Ovary (tissue), 3 donors: ENCODE measurements around the gene ALK.

Experiments used
- EP300 ChIP-seq: sonication (generic); formaldehyde crosslinking; IDR thresholded peaks from one replicate; pipeline ENCODE4 v1.6.1; 2017; ENCODE audit warnings: antibody characterized with exemption
- TF ChIP-seq, protein P1 (sequence below), 3 donors: fragments of 450-650 bp in 2 of 3; fragments of 200-600 bp in 1 of 3; IDR thresholded peaks; one replicate each; pipeline versions ENCODE4 v1.5.1 to v1.8.0; 2016 to 2022; ENCODE audit warnings: antibody characterized with exemption in 3 of 3, mild to moderate bottlenecking in 1 of 3
- donor health status: DM: no; HTN: no; CAD: no.

DNA sequence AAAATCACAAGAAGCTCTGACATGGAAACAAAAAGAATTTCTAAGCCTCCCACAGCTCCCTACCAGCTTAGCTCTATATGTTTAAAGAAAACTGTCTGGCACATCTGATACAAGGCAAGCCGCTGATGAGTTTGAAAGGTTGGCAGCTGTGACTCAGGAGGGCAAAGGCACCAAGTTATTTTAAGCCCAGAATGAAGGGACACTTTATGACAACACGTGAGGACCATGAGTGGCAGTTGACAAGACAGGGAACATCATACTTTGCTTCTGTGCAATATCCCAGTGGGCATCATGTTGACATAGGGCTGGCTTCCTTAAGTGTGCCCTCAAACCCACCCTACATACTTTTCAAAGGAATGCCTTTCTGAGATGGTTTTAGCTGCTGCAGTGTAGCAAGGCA is 533.3 kb downstream of the ALK start:
- TF ChIP-seq, protein P1, sequence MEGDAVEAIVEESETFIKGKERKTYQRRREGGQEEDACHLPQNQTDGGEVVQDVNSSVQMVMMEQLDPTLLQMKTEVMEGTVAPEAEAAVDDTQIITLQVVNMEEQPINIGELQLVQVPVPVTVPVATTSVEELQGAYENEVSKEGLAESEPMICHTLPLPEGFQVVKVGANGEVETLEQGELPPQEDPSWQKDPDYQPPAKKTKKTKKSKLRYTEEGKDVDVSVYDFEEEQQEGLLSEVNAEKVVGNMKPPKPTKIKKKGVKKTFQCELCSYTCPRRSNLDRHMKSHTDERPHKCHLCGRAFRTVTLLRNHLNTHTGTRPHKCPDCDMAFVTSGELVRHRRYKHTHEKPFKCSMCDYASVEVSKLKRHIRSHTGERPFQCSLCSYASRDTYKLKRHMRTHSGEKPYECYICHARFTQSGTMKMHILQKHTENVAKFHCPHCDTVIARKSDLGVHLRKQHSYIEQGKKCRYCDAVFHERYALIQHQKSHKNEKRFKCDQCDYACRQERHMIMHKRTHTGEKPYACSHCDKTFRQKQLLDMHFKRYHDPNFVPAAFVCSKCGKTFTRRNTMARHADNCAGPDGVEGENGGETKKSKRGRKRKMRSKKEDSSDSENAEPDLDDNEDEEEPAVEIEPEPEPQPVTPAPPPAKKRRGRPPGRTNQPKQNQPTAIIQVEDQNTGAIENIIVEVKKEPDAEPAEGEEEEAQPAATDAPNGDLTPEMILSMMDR (IDR thresholded peaks at IDR 0.05), result no peak
- no peak for TF ChIP-seq EP300
